DOHH2 (cell line): ENCODE results near the gene HES2.
"Not testable (repeated sequence)": the region's sequence is repeated elsewhere in the genome, so short reads cannot be mapped to it uniquely, and the experiment has no call there.

ENCODE experiments used
- H3F3A ChIP-seq: fragments of 200-600 bp; sonication (generic), shearing (Covaris generic); 2 replicates; pipeline ENCODE4 v1.6.0; 2016; ENCODE audit warnings: antibody characterized with exemption, mild to moderate bottlenecking; ENCODE audit not compliant: control insufficient read depth, insufficient read depth
- H3K27ac ChIP-seq: fragments of 200-600 bp; sonication (generic); 2 replicates; pipeline ENCODE4 v1.5.1; 2014; ENCODE audit warnings: low read depth, mild to moderate bottlenecking, low read length, moderate library complexity
- H3K27me3 ChIP-seq: fragments of 200-600 bp; sonication (generic); 2 replicates; pipeline ENCODE4 v1.6.1; 2014; ENCODE audit warnings: mild to moderate bottlenecking, low read length, mixed read lengths; ENCODE audit not compliant: control insufficient read depth
- H3K36me3 ChIP-seq: fragments of 200-600 bp; sonication (generic); 2 replicates; pipeline ENCODE4 v1.6.1; 2014; ENCODE audit warnings: mild to moderate bottlenecking, low read length, moderate library complexity, mixed read lengths; ENCODE audit not compliant: control insufficient read depth
- H3K4me1 ChIP-seq: fragments of 200-600 bp; sonication (generic); 2 replicates; pipeline ENCODE4 v1.6.1; 2014; ENCODE audit warnings: mild to moderate bottlenecking, low read length, mixed read lengths; ENCODE audit not compliant: control insufficient read depth
- H3K4me2 ChIP-seq: fragments of 200-600 bp; sonication (generic); 2 replicates; pipeline ENCODE4 v1.6.0; 2014; ENCODE audit warnings: mild to moderate bottlenecking, low read length, moderate library complexity
- H3K4me3 ChIP-seq: fragments of 200-600 bp; sonication (generic); 2 replicates; pipeline ENCODE4 v1.5.1; 2014; ENCODE audit warnings: mild to moderate bottlenecking, low read length, mixed read lengths
- H3K79me2 ChIP-seq: fragments of 200-600 bp; sonication (generic); 2 replicates; pipeline ENCODE4 v1.6.1; 2014; ENCODE audit warnings: mild to moderate bottlenecking, low read length, mixed read lengths; ENCODE audit not compliant: control insufficient read depth
- H3K9me2 ChIP-seq: fragments of 200-600 bp; sonication (generic); replicated peaks from 2 replicates; pipeline ENCODE4 v1.6.1; 2014; ENCODE audit warnings: mild to moderate bottlenecking, low read length, mixed read lengths; ENCODE audit not compliant: control insufficient read depth
- H3K9me3 ChIP-seq: fragments of 200-600 bp; sonication (generic); 2 replicates; pipeline ENCODE4 v1.6.1; 2014; ENCODE audit warnings: antibody characterized with exemption, low read length, mixed read lengths; ENCODE audit not compliant: control insufficient read depth, insufficient read depth
- H4K20me1 ChIP-seq: fragments of 200-600 bp; sonication (generic); 2 replicates; pipeline ENCODE4 v1.6.0; 2014; ENCODE audit warnings: low read depth, mild to moderate bottlenecking, antibody characterized with exemption, low read length, moderate library complexity; ENCODE audit not compliant: control insufficient read depth, insufficient read depth
- CTCF ChIP-seq: fragments of 200-600 bp; sonication (generic); IDR thresholded peaks from one replicate; pipeline ENCODE4 v1.5.1; 2014; ENCODE audit warnings: antibody characterized with exemption, mild to moderate bottlenecking, low read depth, low read length; ENCODE audit not compliant: poor library complexity, severe bottlenecking
- EZH2phosphoT487 ChIP-seq: fragments of 200-600 bp; sonication (generic); IDR thresholded peaks from 2 replicates; pipeline ENCODE4 v1.6.1; 2017; ENCODE audit warnings: borderline replicate concordance, mild to moderate bottlenecking, antibody characterized with exemption, low read length, moderate library complexity, mixed read lengths

The HES2 gene

GRCh38 chr1:6434186-6434585 lies 14.5 kb upstream of the HES2 start:
- Histone ChIP-seq H3K4me2 (no peak overlapping the region), H3K4me1 (no peaks in the 10 kb centered on the region), H3K4me3 (no peak overlapping the region), H3K79me2 (no peaks in the 10 kb centered on the region), H4K20me1 (no peaks in the 10 kb centered on the region), H3F3A (no peaks in the 10 kb centered on the region), H3K9me3 (no peaks in the 10 kb centered on the region), H3K27me3 (peaks cover 2% of the 10 kb centered on the region), H3K36me3 (no peaks in the 10 kb centered on the region), H3K27ac (no peak overlapping the region), H3K9me2 (no peaks in the 10 kb centered on the region)
- no peak for TF ChIP-seq CTCF
- TF ChIP-seq EZH2phosphoT487, result no peak

GRCh38 chr1:6431645-6432579 lies 12.2 kb upstream of the HES2 start:
- not testable (repeated sequence) for H3K36me3 ChIP-seq, H3K4me2 ChIP-seq, H3K9me2 ChIP-seq, H3K27me3 ChIP-seq, H3K27ac ChIP-seq, H3K4me1 ChIP-seq, H3F3A ChIP-seq, H3K79me2 ChIP-seq, H3K9me3 ChIP-seq, H3K4me3 ChIP-seq, H4K20me1 ChIP-seq

- not testable (repeated sequence) for H3K4me2 ChIP-seq, H3F3A ChIP-seq, H3K4me1 ChIP-seq, H3K27ac ChIP-seq, H3K9me3 ChIP-seq, H3K36me3 ChIP-seq, H3K9me2 ChIP-seq, H3K4me3 ChIP-seq, H4K20me1 ChIP-seq, H3K79me2 ChIP-seq
- H3K27me3 ChIP-seq, result peaks cover 21% of the 10 kb centered on the region
Observed at GRCh38 chr1:6429660-6430411, 10.1 kb upstream of the HES2 start.

- not testable (repeated sequence) for H3K4me3 ChIP-seq, H3F3A ChIP-seq, H3K9me3 ChIP-seq, H3K4me2 ChIP-seq, H3K27ac ChIP-seq, H3K4me1 ChIP-seq, H4K20me1 ChIP-seq, H3K9me2 ChIP-seq, H3K36me3 ChIP-seq, H3K79me2 ChIP-seq
- H3K27me3 ChIP-seq, result peaks cover 31% of the 10 kb centered on the region
Observed at GRCh38 chr1:6428453-6428852, 8.7 kb upstream of the HES2 start.
